ENCODE measurements around the gene MT3.

Gene MT3

DNA sequence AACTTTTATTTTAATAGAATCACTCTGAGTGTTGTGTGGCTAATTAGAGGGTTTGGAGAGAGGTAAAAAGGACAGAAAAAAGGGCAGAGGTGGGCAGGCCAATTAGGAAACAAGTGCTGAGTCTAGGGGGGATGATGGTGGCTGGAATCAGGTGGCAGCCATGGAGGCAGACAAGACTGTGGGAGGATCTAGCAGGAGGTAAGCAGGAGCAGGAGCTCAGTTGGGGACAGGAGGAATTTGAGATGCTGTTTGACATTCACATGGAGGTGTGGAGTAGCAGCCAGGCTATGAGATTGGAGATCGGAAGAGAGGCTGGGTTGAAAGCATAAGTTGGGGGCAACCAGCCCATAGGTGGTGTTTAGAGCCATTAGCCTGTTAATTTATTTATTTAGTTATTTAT is 28.2 kb upstream of the MT3 start:
- no peaks in the 10 kb centered on the region for H3K36me3 ChIP-seq (ENCODE audit: insufficient read depth, low read length)
- H3K9me3 ChIP-seq (ENCODE audit: insufficient read depth, low read depth, low read length) = no peaks in the 10 kb centered on the region
- no peak overlapping the region for H3K4me3 ChIP-seq (ENCODE audit: low read length, poor library complexity, severe bottlenecking)
- no peaks in the 10 kb centered on the region for H3K27me3 ChIP-seq (ENCODE audit: insufficient read depth, low read length, poor library complexity, severe bottlenecking)
- no peak overlapping the region for H3K9ac ChIP-seq (ENCODE audit: low read depth, low read length, poor library complexity, severe bottlenecking)
- H2AFZ ChIP-seq (ENCODE audit: low read length) = no peak overlapping the region
- H4K20me1 ChIP-seq (ENCODE audit: insufficient read depth, low read length, poor library complexity, severe bottlenecking) = no peaks in the 10 kb centered on the region
- H3K4me2 ChIP-seq (ENCODE audit: low read depth, low read length, poor library complexity, severe bottlenecking) = no peak overlapping the region
- H3F3A ChIP-seq (ENCODE audit: low read depth) = no peaks in the 10 kb centered on the region
- H3K9me2 ChIP-seq (replicated peaks; ENCODE audit: low read depth, low read length) = no peaks in the 10 kb centered on the region
- TF ChIP-seq CTCF (conservative IDR thresholded peaks at IDR 0.05; ENCODE audit: low read length) (no peak), EZH2phosphoT487 (IDR thresholded peaks at IDR 0.05; ENCODE audit: borderline replicate concordance) (no peak)
- H3K4me1 ChIP-seq (ENCODE audit: insufficient read depth, low read length, poor library complexity, severe bottlenecking) = no peaks in the 10 kb centered on the region
- no peaks in the 10 kb centered on the region for H3K79me2 ChIP-seq (ENCODE audit: insufficient read depth, low read length)

DNA sequence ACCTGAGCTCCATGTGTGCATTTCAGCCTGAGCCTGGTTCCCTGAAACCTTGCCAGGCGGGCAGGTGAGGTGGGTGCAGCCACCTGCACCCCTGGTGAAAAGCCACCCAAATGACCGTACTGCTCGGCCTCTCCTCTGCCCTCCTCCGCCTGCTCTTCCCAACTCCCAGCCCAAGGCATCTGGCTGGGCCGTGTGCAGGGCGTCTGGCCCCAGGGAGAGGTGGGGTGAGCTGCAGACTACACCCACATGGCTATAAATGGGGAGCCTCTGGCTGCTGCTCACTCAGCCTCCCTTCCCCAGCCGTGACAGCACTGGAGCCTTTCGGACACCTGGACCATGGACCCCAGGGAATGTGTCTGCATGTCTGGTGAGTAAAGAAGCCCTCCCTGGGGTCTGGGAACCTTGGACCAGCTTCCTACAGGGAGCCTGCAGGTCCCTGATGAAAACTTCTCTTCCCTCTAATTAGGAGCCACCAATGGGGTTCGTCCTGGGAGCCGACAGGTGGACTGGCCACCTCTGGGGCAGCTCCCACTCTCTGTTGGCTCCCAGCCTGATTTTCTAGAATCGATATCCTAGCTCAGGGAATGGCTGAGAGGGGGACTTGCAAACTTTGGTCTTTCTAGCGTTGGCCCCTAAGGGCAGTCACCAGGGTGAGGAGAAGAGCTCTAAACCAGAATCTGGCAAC is 24.4 kb upstream of the MT3 start, which contains the start of gene MT4:
MT4 (plus strand) TSS at position 281 of the 685 bp plus-strand sequence; CDS start at position 337, 56 bp downstream.
- no peaks in the 10 kb centered on the region for H3K4me1 ChIP-seq (ENCODE audit: insufficient read depth, low read length, poor library complexity, severe bottlenecking)
- no peaks in the 10 kb centered on the region for H3K27me3 ChIP-seq (ENCODE audit: insufficient read depth, low read length, poor library complexity, severe bottlenecking)
- no peaks in the 10 kb centered on the region for H3K9me2 ChIP-seq (replicated peaks; ENCODE audit: low read depth, low read length)
- TF ChIP-seq CTCF (conservative IDR thresholded peaks at IDR 0.05; ENCODE audit: low read length) (no peak), EZH2phosphoT487 (IDR thresholded peaks at IDR 0.05; ENCODE audit: borderline replicate concordance) (no peak)
- no peaks in the 10 kb centered on the region for H3K79me2 ChIP-seq (ENCODE audit: insufficient read depth, low read length)
- no peak within 1 kb of the TSS for H3K4me3 ChIP-seq (ENCODE audit: low read length, poor library complexity, severe bottlenecking)
- no peak within 1 kb of the TSS for H2AFZ ChIP-seq (ENCODE audit: low read length)
- H3K9ac ChIP-seq (ENCODE audit: low read depth, low read length, poor library complexity, severe bottlenecking) = no peak within 1 kb of the TSS
- no peak within 1 kb of the TSS for H3K4me2 ChIP-seq (ENCODE audit: low read depth, low read length, poor library complexity, severe bottlenecking)
- H3K36me3 ChIP-seq (ENCODE audit: insufficient read depth, low read length) = no peaks in the 10 kb centered on the region
- no peaks in the 10 kb centered on the region for H3F3A ChIP-seq (ENCODE audit: low read depth)
- no peaks in the 10 kb centered on the region for H3K9me3 ChIP-seq (ENCODE audit: insufficient read depth, low read depth, low read length)
- no peaks in the 10 kb centered on the region for H4K20me1 ChIP-seq (ENCODE audit: insufficient read depth, low read length, poor library complexity, severe bottlenecking)

GRCh38 chr16:56569971-56570370 is 19.4 kb upstream of the MT3 start:
- Histone ChIP-seq H3K4me3 (ENCODE audit: low read length, poor library complexity, severe bottlenecking) (no peak overlapping the region), H3F3A (ENCODE audit: low read depth) (no peaks in the 10 kb centered on the region), H3K9ac (ENCODE audit: low read depth, low read length, poor library complexity, severe bottlenecking) (no peak overlapping the region), H3K9me2 (replicated peaks; ENCODE audit: low read depth, low read length) (no peaks in the 10 kb centered on the region), H4K20me1 (ENCODE audit: insufficient read depth, low read length, poor library complexity, severe bottlenecking) (no peaks in the 10 kb centered on the region), H3K27me3 (ENCODE audit: insufficient read depth, low read length, poor library complexity, severe bottlenecking) (no peaks in the 10 kb centered on the region), H3K79me2 (ENCODE audit: insufficient read depth, low read length) (no peaks in the 10 kb centered on the region), H3K36me3 (ENCODE audit: insufficient read depth, low read length) (no peaks in the 10 kb centered on the region), H2AFZ (ENCODE audit: low read length) (no peak overlapping the region), H3K9me3 (ENCODE audit: insufficient read depth, low read depth, low read length) (peaks cover 3% of the 10 kb centered on the region; the same call in 1 of the 2 replicates), H3K4me1 (ENCODE audit: insufficient read depth, low read length, poor library complexity, severe bottlenecking) (no peaks in the 10 kb centered on the region), H3K4me2 (ENCODE audit: low read depth, low read length, poor library complexity, severe bottlenecking) (no peak overlapping the region)
- TF ChIP-seq EZH2phosphoT487 (IDR thresholded peaks at IDR 0.05; ENCODE audit: borderline replicate concordance) = no peak

- H3K4me1 ChIP-seq (ENCODE audit: insufficient read depth, low read length, poor library complexity, severe bottlenecking) = no peaks in the 10 kb centered on the region
- no peaks in the 10 kb centered on the region for H3K36me3 ChIP-seq (ENCODE audit: insufficient read depth, low read length)
- no peaks in the 10 kb centered on the region for H3K79me2 ChIP-seq (ENCODE audit: insufficient read depth, low read length)
- H3K9ac ChIP-seq (ENCODE audit: low read depth, low read length, poor library complexity, severe bottlenecking) = no peak overlapping the region
- H3K4me2 ChIP-seq (ENCODE audit: low read depth, low read length, poor library complexity, severe bottlenecking) = no peak overlapping the region
- no peaks in the 10 kb centered on the region for H3K9me2 ChIP-seq (replicated peaks; ENCODE audit: low read depth, low read length)
- no peak overlapping the region for H2AFZ ChIP-seq (ENCODE audit: low read length)
- no peak for TF ChIP-seq EZH2phosphoT487 (IDR thresholded peaks at IDR 0.05; ENCODE audit: borderline replicate concordance)
- TF ChIP-seq CTCF (conservative IDR thresholded peaks at IDR 0.05; ENCODE audit: low read length) = no peak
- H3F3A ChIP-seq (ENCODE audit: low read depth) = no peaks in the 10 kb centered on the region
- H3K9me3 ChIP-seq (ENCODE audit: insufficient read depth, low read depth, low read length) = peaks cover 3% of the 10 kb centered on the region; the same call in 1 of the 2 replicates
- no peaks in the 10 kb centered on the region for H3K27me3 ChIP-seq (ENCODE audit: insufficient read depth, low read length, poor library complexity, severe bottlenecking)
- no peaks in the 10 kb centered on the region for H4K20me1 ChIP-seq (ENCODE audit: insufficient read depth, low read length, poor library complexity, severe bottlenecking)
- H3K4me3 ChIP-seq (ENCODE audit: low read length, poor library complexity, severe bottlenecking) = no peak overlapping the region
Observed at GRCh38 chr16:56571525-56571924, 17.8 kb upstream of the MT3 start.
